CD14-positive monocyte (primary cell): Measurements from ENCODE around the gene DIPK2B. TPM values are rescaled to one million over a fixed set of nuclear protein-coding genes. Genes with fewer than 3 reads are reported as not detected.

ENCODE experiments used
- DNase-seq, 3 donors: peaks; one replicate each; pipeline ENCODE4 v3.0.0-alpha.2; 2011 to 2022
- H2AFZ ChIP-seq: 2 replicates; pipeline ENCODE4 v1.6.0; 2012; ENCODE audit warnings: mild to moderate bottlenecking, low read depth, low read length, inconsistent platforms; ENCODE audit not compliant: insufficient read depth, poor library complexity, severe bottlenecking
- H3K27ac ChIP-seq, 2 donors: 1 replicate in 1 of 2; 2 replicates in 1 of 2; pipeline ENCODE4 v1.5.1; 2012 to 2013; ENCODE audit warnings: low read length in 2 of 2, control low read depth in 1 of 2, inconsistent platforms in 1 of 2, low read depth in 1 of 2, mild to moderate bottlenecking in 1 of 2
- H3K27me3 ChIP-seq, 2 donors: one replicate each; pipeline versions ENCODE4 v1.6.0 to v1.6.1; 2011 to 2013; ENCODE audit warnings: low read length in 2 of 2; ENCODE audit not compliant: control insufficient read depth in 2 of 2, insufficient read depth in 2 of 2
- H3K36me3 ChIP-seq, 2 donors: replicated peaks in 1 of 2; 1 replicate in 1 of 2; 2 replicates in 1 of 2; pipeline versions ENCODE4 v1.5.1 to v1.6.1; 2012 to 2013; ENCODE audit warnings: low read length in 2 of 2, control low read depth in 1 of 2, inconsistent platforms in 1 of 2, mild to moderate bottlenecking in 1 of 2; ENCODE audit not compliant: insufficient read depth in 2 of 2, control insufficient read depth in 1 of 2
- H3K4me1 ChIP-seq, 2 donors: 1 replicate in 1 of 2; 2 replicates in 1 of 2; pipeline versions ENCODE4 v1.5.1 to v1.6.1; 2012 to 2013; ENCODE audit warnings: low read length in 2 of 2, control low read depth in 1 of 2, inconsistent platforms in 1 of 2, mild to moderate bottlenecking in 1 of 2, moderate library complexity in 1 of 2; ENCODE audit not compliant: insufficient read depth in 2 of 2, control insufficient read depth in 1 of 2
- H3K4me2 ChIP-seq: replicated peaks from 2 replicates; pipeline ENCODE3; 2012; ENCODE audit warnings: low read length, moderate library complexity, mild to moderate bottlenecking; ENCODE audit not compliant: poor library complexity, severe bottlenecking; ENCODE audit errors: extremely low read depth
- H3K4me3 ChIP-seq, 3 experiments: fragments of 200-600 bp in 1 of 3; sonication (generic) in 1 of 3; replicated peaks in 1 of 3; 1 replicate in 2 of 3; 2 replicates in 1 of 3; pipeline ENCODE4 v1.5.1; 2011 to 2013; ENCODE audit warnings: low read length in 3 of 3, mild to moderate bottlenecking in 3 of 3, control low read depth in 2 of 3, low read depth in 2 of 3, inconsistent platforms in 1 of 3, moderate library complexity in 1 of 3
- H3K79me2 ChIP-seq: 2 replicates; pipeline ENCODE4 v1.6.0; 2012; ENCODE audit warnings: mild to moderate bottlenecking, control low read depth, inconsistent platforms, low read length, moderate library complexity; ENCODE audit not compliant: insufficient read depth
- H3K9ac ChIP-seq: 2 replicates; pipeline ENCODE4 v1.6.0; 2017; ENCODE audit warnings: low read length, mild to moderate bottlenecking; ENCODE audit not compliant: insufficient read depth, poor library complexity, severe bottlenecking
- H3K9me3 ChIP-seq, 2 donors: replicated peaks in 1 of 2; 1 replicate in 1 of 2; 2 replicates in 1 of 2; pipeline versions ENCODE4 v1.5.1 to v1.6.1; 2012 to 2013; ENCODE audit warnings: low read length in 2 of 2, control low read depth in 1 of 2; ENCODE audit not compliant: control insufficient read depth in 1 of 2, insufficient read depth in 1 of 2
- H4K20me1 ChIP-seq: 2 replicates; pipeline ENCODE4 v1.6.0; 2012; ENCODE audit warnings: mild to moderate bottlenecking, low read length, control low read depth, moderate library complexity; ENCODE audit not compliant: insufficient read depth
- H3K27ac Mint-ChIP-seq, 7 donors: one replicate each; pipeline ENCODE4 v1.8.0; 2020; ENCODE audit warnings: mild to moderate bottlenecking in 7 of 7, mixed read lengths in 7 of 7, moderate library complexity in 6 of 7, inconsistent platforms in 2 of 7
- H3K27me3 Mint-ChIP-seq, 3 donors: one replicate each; pipeline ENCODE4 v1.8.0; 2021 to 2022; ENCODE audit warnings: low read depth in 3 of 3, mild to moderate bottlenecking in 3 of 3, mixed read lengths in 3 of 3, moderate library complexity in 3 of 3, inconsistent platforms in 1 of 3
- H3K36me3 Mint-ChIP-seq, 2 donors: one replicate each; pipeline ENCODE4 v1.8.0; 2020; ENCODE audit warnings: mixed read lengths in 2 of 2, inconsistent platforms in 1 of 2, mild to moderate bottlenecking in 1 of 2
- H3K4me1 Mint-ChIP-seq: one replicate; pipeline ENCODE4 v1.8.0; 2020; ENCODE audit warnings: mild to moderate bottlenecking, mixed read lengths
- H3K4me3 Mint-ChIP-seq, 2 donors: one replicate each; pipeline ENCODE4 v1.8.0; 2020; ENCODE audit warnings: mild to moderate bottlenecking in 2 of 2, mixed read lengths in 2 of 2, moderate library complexity in 1 of 2
- H3K9me3 Mint-ChIP-seq, 7 donors: one replicate each; pipeline ENCODE4 v1.8.0; 2020 to 2022; ENCODE audit warnings: mixed read lengths in 7 of 7, mild to moderate bottlenecking in 6 of 7, moderate library complexity in 6 of 7, inconsistent platforms in 2 of 7
- CTCF ChIP-seq: fragments of 200-600 bp; IDR thresholded peaks from one replicate; pipeline ENCODE4 v1.8.0; 2022; ENCODE audit warnings: antibody characterized with exemption, mild to moderate bottlenecking
- WGBS: methylation state at CpG from one replicate; pipeline ENCODE4 v1.1.5; 2013; ENCODE audit warnings: missing lambda C conversion rate; ENCODE audit not compliant: insufficient coverage; 5-methylcytosine and 5-hydroxymethylcytosine counted together
- intact Hi-C, 2 donors: fragments of 100-400 bp; cut with micrococcal nuclease; formaldehyde crosslinking; loops; one replicate each; pipeline versions ENCODE4 v1.15.0 to v1.15.1; 2023
- polyA plus RNA-seq, 3 donors: library from polyadenylated mRNA; depleted of rRNA in 1 of 3; unstranded in 2 of 3; stranded (reverse) in 1 of 3; fragments of 300-500 nt in 2 of 3; fragments of >200 nt in 1 of 3; fragmentation: Illumina TruSeq in 2 of 3; gene quantifications; 1 replicate in 2 of 3; 2 replicates in 1 of 3; pipeline ENCODE4 v1.2.3, GENCODE V29; 2012 to 2021

Gene DIPK2B
- polyA plus RNA-seq, 3 donors: not detected

- Histone ChIP-seq H3K9me3 (peaks cover 0 to 7% of the 10 kb centered on the region in 2 donors), H3K27ac (no peak overlapping the region), H3K4me2 (no peak overlapping the region), H3K79me2 (no peaks in the 10 kb centered on the region), H2AFZ (no peak overlapping the region), H3K27me3 (peaks cover 0 to under 1% of the 10 kb centered on the region in 2 donors), H3K4me1 (no peaks in the 10 kb centered on the region), H3K36me3 (no peaks in the 10 kb centered on the region), H3K9ac (no peak overlapping the region), H3K4me3 (no peak overlapping the region), H4K20me1 (no peaks in the 10 kb centered on the region)
- Mint-ChIP-seq H3K27ac (no peak overlapping the region), H3K36me3 (no peaks in the 10 kb centered on the region), H3K27me3 (peaks cover 0 to 13% (median 0%) of the 10 kb centered on the region in 3 donors), H3K4me1 (peaks cover 3% of the 10 kb centered on the region), H3K9me3 (peaks cover 0 to 18% (median 9%) of the 10 kb centered on the region in 7 donors), H3K4me3 (no peak overlapping the region)
- TF ChIP-seq CTCF: no peak
- DNase-seq: no peak
- intact Hi-C loops: no loop called here
Observed at GRCh38 chrX:45208121-45208856, 7.6 kb upstream of the DIPK2B start.

- no peaks in the 10 kb centered on the region for H3K36me3 Mint-ChIP-seq
- no CpG with 5 or more reads among the region's 1 CpG for WGBS
- no peak overlapping the region for H3K4me3 Mint-ChIP-seq
- intact Hi-C loops: no loop called here
- Histone ChIP-seq H3K4me3 (no peak overlapping the region), H3K9me3 (no peaks in the 10 kb centered on the region), H3K27me3 (peaks cover 0 to 22% of the 10 kb centered on the region in 2 donors), H3K4me1 (peaks cover 8% of the 10 kb centered on the region in 2 donors), H3K4me2 (no peak overlapping the region), H2AFZ (no peak overlapping the region), H3K79me2 (no peaks in the 10 kb centered on the region), H3K9ac (no peak overlapping the region), H3K27ac (no peak overlapping the region), H3K36me3 (no peaks in the 10 kb centered on the region), H4K20me1 (no peaks in the 10 kb centered on the region)
- H3K4me1 Mint-ChIP-seq: peaks cover 9% of the 10 kb centered on the region
- H3K27me3 Mint-ChIP-seq: peaks cover 3 to 23% (median 11%) of the 10 kb centered on the region in 3 donors
- no peak for DNase-seq
- TF ChIP-seq CTCF: no peak
- no peak overlapping the region for H3K27ac Mint-ChIP-seq
- H3K9me3 Mint-ChIP-seq: peaks cover 0 to 9% (median 4%) of the 10 kb centered on the region in 7 donors
Observed at GRCh38 chrX:45202171-45202570, 1.5 kb upstream of the DIPK2B start.
